HTR-8/SVneo (cell line): ENCODE results near the gene FHOD3.

Source experiments
- DNase-seq: peaks from one replicate; pipeline ENCODE4 v3.0.0; 2011; ENCODE audit warnings: low spot score, mixed read lengths; ENCODE audit not compliant: insufficient read length
- FAIRE-seq: peaks from 2 replicates; lab custom pipeline; 2011; peaks lifted over from hg19 to GRCh38; lab: Jason Lieb, UNC

The FHOD3 gene

GRCh38 chr18:36665952-36666351 lies 368.4 kb downstream of the FHOD3 start:
- DNase-seq = no peak

GRCh38 chr18:36667811-36668210 lies 370.3 kb downstream of the FHOD3 start:
- no peak for DNase-seq
- no peak for FAIRE-seq

More at GRCh38 chr18:36665952-36666351, 368.4 kb downstream of the FHOD3 start:
- FAIRE-seq = no peak

DNA sequence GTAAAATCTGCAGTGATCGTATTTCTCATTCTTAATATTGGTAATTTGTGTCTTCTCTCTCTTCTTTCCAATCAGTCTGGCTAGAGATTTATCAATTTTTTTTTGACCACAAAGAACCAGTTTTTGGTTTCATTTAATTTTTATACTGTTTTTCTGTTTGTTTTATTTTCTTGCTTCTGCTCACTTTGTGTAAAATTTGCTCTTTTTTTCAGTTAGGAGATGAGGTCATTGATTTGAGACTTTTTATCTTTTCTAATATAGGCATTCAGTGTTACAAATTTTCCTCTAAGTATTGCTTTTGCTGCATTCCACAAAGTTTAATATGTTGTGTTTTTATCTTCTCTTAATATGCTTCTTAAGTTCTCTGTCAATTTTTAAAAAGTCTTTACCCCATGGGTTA lies 370.8 kb downstream of the FHOD3 start:
- DNase-seq = no peak
- FAIRE-seq = no peak

- DNase-seq = peak; percentile 3
- no peak for FAIRE-seq
Measured at GRCh38 chr18:36672437-36673344, 375.2 kb downstream of the FHOD3 start.

DNA sequence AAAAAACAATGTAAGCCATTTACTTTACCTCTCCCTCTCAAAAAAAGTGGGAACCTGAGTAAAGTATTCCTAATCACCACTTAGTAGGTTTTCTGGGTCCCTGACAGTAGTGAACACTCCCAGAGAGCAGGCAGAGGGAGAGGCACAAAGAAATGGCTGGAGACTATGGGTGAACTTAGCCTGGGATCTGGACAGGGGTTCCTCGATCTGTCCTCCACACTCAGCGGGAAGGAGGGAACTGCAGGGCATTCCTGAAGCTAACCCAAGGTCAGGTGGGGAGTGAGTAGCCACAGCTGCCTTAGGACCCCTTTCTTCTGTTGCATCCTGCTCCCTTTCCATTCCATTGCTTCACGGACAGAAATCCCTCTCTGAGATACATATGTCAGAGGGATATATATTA lies 375.9 kb downstream of the FHOD3 start:
- DNase-seq = no peak

DNA sequence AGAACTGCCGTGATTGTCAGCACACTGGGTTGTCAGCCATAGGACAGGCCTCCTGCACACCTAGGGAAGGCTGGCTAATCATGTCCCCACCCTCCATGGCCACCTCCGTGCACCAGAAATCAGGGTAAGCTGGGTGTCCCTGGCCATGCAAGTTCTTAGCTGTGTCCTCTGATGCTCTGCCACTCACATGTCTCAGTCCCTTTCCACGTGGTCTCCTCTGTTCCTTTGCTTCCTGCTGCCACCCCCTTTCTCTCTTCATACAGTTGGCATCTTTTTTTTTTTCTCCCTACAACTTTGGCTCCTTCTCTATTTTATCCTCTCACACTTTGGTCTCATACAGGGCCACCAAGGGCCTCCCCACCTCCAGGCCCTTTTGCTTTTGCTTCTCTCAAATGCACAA lies 377.6 kb downstream of the FHOD3 start:
- DNase-seq (no peak), FAIRE-seq (no peak)

More for the DNA sequence above, 375.9 kb downstream of the FHOD3 start:
- no peak for FAIRE-seq

DNA sequence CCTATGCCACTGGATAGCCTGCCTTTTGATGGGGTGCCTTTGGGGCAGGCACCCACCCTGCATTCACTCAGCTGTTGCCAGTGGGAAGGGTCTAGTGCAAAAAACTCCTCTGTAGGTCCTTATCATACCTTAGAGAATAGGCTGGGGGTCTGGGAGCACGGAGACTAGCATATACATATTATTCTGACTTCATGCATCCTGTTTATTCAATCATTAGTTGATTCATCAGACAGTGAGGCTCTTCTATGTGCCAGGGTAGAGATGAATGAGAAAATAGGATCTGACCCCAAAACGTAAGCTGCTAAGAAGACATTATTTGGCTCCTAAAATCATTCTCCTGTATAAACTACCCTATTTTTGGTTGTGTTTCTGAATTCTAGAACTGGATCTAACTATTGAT lies 378.0 kb downstream of the FHOD3 start:
- FAIRE-seq = no peak
- DNase-seq = no peak

GRCh38 chr18:36676629-36677028 lies 379.1 kb downstream of the FHOD3 start:
- FAIRE-seq (no peak), DNase-seq (no peak)

GRCh38 chr18:36680042-36680441 lies 382.5 kb downstream of the FHOD3 start:
- DNase-seq (no peak), FAIRE-seq (no peak)

DNA sequence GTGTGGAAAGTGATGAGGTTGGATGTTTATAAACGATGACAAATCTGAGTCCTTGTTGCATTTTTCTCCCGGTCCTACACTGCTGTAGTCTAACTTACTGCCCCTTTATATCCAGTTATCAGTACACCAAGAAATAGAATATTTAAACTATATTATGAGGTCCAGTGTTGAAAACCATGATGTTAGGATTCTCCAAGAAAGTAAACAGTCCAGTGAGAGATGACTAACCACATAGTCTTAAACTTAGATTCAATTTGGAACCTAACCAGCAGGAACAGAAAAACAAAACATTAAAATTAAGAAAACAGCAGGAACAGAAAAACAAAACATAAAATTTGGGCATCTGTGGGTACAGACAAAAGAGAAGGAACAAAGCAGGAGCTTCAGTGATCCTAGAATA lies 388.1 kb downstream of the FHOD3 start:
- no peak for FAIRE-seq
- DNase-seq = no peak

GRCh38 chr18:36688020-36688965 lies 390.8 kb downstream of the FHOD3 start:
- no peak for FAIRE-seq
- DNase-seq = peak; percentile 21

GRCh38 chr18:36692371-36692770 lies 394.9 kb downstream of the FHOD3 start:
- FAIRE-seq = no peak

DNA sequence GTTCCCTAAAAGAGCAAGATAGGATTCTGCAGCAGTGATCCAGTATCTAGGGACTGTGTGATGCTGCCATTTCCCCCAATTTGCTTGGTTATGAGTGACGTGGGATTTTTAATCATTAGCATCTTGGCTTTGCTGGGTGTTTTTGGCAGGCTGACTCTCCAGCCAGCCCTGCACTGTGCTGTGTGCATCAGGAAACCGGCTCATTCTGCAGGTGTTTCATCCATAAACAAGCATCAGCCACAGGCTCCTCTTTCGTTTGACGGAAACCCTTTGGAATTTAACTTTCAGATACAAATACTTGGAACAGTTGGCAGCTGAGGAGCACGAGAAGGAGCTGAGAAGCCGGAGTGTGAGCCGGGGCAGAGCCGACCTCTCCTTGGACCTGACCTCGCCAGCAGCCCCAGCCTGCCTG lies 395.4 kb downstream of the FHOD3 start:
- FAIRE-seq (no peak), DNase-seq (no peak)

More at GRCh38 chr18:36692371-36692770, 394.9 kb downstream of the FHOD3 start:
- no peak for DNase-seq

DNA sequence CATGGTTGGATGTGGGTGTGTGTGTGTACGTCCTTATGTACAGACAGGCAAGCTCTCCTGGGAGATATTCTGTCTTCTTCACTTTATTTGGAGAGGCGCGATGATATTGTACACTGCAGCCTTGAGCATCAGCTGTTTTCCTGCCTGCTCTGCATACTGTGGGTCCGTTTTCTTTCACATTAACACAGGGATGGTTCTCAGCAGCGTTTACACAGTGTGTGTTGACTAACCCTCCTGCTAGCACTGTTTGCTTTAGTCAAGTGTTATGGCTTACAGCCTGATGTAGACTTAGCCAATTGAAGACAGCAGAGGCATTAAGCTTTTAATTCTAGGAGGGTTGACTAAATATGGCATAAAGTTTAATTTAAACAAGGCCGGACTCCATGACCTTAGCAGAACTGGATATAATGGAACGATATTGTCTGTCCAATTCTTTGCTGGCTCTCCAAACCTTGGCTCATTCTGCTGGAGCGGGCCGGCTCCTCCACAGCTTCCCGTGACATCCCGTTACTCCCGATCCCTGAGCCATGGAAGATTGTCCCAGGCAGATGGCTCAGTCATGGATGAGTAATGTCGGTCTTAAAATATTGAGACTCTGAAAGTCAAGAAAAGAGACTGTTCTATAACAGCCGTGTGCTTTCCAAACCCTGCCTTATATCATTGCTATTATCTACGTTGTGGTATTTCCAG lies 396.6 kb downstream of the FHOD3 start:
- DNase-seq (no peak), FAIRE-seq (no peak)

DNA sequence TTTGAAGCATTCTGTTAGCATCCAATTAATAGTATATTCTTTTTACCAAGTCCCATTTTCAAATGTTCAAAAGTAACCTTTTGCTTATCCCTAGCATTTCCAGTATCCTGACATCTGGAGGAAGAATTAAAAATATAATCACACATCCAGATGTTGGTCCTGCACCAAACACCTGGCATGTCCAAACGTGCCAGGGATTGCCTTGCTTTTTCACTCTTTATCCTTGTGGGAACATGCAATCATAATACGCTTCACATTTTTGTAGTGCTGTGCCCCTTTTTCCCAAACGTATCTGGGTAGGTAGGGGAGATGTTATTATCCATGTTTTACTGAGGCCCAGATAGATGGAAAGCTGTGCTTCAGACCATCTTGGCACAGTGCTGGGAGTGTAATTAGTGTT lies 398.3 kb downstream of the FHOD3 start:
- FAIRE-seq = no peak

DNA sequence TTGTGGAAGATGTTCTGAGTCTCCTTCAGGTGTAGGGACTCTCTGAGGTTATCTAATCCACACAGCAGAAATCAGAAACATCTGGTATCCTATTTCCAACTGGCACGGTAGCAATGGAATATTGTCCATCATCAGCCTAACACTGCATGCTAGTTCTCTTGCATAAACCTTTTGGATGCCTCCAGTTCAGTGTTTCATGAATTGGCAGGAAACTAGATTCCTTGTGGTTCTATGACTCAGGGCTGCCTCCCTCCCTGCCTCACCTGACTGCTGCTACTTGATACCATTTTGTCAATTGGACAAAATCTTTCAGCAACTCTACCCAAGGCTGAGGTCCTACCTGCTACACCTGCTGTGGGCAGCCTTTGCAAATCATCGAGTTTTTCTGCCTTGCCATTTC lies 400.4 kb downstream of the FHOD3 start:
- no peak for DNase-seq
- no peak for FAIRE-seq

More for the DNA sequence above, 398.3 kb downstream of the FHOD3 start:
- DNase-seq = no peak

GRCh38 chr18:36700955-36701354 lies 403.4 kb downstream of the FHOD3 start:
- DNase-seq (no peak), FAIRE-seq (no peak)

- DNase-seq (no peak), FAIRE-seq (no peak)
Measured at GRCh38 chr18:36702401-36703013, 405.0 kb downstream of the FHOD3 start.

DNA sequence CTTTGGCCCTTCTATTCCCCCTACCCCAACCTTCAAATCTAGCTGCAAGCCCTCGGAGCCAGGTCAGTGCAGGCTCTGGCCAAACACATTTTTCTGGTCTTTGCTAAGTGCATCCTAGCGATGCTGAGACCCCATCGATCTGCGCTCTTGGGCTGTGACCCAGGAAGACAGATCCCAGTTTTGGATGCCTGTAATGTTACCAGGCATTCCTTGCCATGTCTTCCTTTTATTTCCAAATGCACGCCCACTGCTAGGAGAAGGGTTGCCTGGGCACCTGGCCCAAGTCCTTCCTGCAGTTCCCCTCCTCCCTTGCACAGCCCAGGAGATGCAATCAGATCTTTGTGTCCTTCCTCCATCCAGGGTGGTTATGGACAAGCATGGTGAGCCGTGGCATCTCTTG lies 406.6 kb downstream of the FHOD3 start:
- DNase-seq (no peak), FAIRE-seq (no peak)
